KMS-11 (cell line): ENCODE results near the gene HNRNPH3.

Experiments used
- H2AFZ ChIP-seq: fragments of 200-600 bp; sonication (generic); 2 replicates; pipeline ENCODE4 v1.6.1; 2016; ENCODE audit warnings: antibody characterized with exemption, mixed run types, low read depth
- H3K27ac ChIP-seq: fragments of 200-600 bp; sonication (generic); 2 replicates; pipeline ENCODE4 v1.6.1; 2016; ENCODE audit warnings: mild to moderate bottlenecking, mixed run types
- H3K27me3 ChIP-seq: fragments of 200-600 bp; sonication (generic); 2 replicates; pipeline ENCODE4 v1.6.1; 2017; ENCODE audit warnings: mild to moderate bottlenecking, low read depth, mixed run types, moderate library complexity; ENCODE audit not compliant: insufficient read depth
- H3K36me3 ChIP-seq: fragments of 200-600 bp; sonication (generic); 2 replicates; pipeline ENCODE4 v1.6.1; 2017; ENCODE audit warnings: mild to moderate bottlenecking, mixed run types; ENCODE audit not compliant: insufficient read depth
- H3K4me1 ChIP-seq: fragments of 200-600 bp; sonication (generic); 2 replicates; pipeline ENCODE4 v1.6.1; 2016; ENCODE audit warnings: mild to moderate bottlenecking, low read depth, mixed run types; ENCODE audit not compliant: poor library complexity, severe bottlenecking
- H3K4me2 ChIP-seq: fragments of 200-600 bp; sonication (generic); 2 replicates; pipeline ENCODE4 v1.7.0; 2016; ENCODE audit warnings: mild to moderate bottlenecking, mixed run types
- H3K4me3 ChIP-seq: fragments of 200-600 bp; sonication (generic); IDR thresholded peaks from 2 replicates; pipeline ENCODE4 v1.6.1; 2017; ENCODE audit warnings: low read depth, low read length, mixed read lengths; ENCODE audit not compliant: insufficient read depth
- H3K79me2 ChIP-seq: fragments of 200-600 bp; sonication (generic); 2 replicates; pipeline ENCODE4 v1.6.1; 2016; ENCODE audit warnings: low read depth, mixed run types; ENCODE audit not compliant: insufficient read depth
- H3K9ac ChIP-seq: fragments of 200-600 bp; sonication (generic); 2 replicates; pipeline ENCODE4 v1.6.1; 2016; ENCODE audit warnings: mild to moderate bottlenecking, mixed run types
- H4K20me1 ChIP-seq: fragments of 200-600 bp; sonication (generic); 2 replicates; pipeline ENCODE4 v1.6.1; 2016; ENCODE audit warnings: mild to moderate bottlenecking, mixed run types; ENCODE audit not compliant: insufficient read depth
- CTCF ChIP-seq: fragments of 200-600 bp; sonication (generic); conservative IDR thresholded peaks from 2 replicates; pipeline ENCODE4 v1.6.1; 2017; ENCODE audit warnings: low read depth, mild to moderate bottlenecking, antibody characterized with exemption, low read length, moderate library complexity, mixed read lengths

Gene HNRNPH3

GRCh38 chr10:68296843-68297663 lies 34.8 kb upstream of the HNRNPH3 start:
- TF ChIP-seq CTCF, result no peak
- H3K9ac ChIP-seq, result no peak overlapping the region
- H3K27ac ChIP-seq, result no peak overlapping the region
- no peak overlapping the region for H2AFZ ChIP-seq
- H3K36me3 ChIP-seq, result no peaks in the 10 kb centered on the region
- H3K27me3 ChIP-seq, result no peaks in the 10 kb centered on the region
- no peak overlapping the region for H3K4me2 ChIP-seq
- H3K4me3 ChIP-seq, result no peak overlapping the region
- H3K79me2 ChIP-seq, result no peaks in the 10 kb centered on the region
- no peaks in the 10 kb centered on the region for H4K20me1 ChIP-seq
- peaks cover 10% of the 10 kb centered on the region for H3K4me1 ChIP-seq

- Histone ChIP-seq H3K36me3 (no peaks in the 10 kb centered on the region), H3K79me2 (no peaks in the 10 kb centered on the region), H4K20me1 (no peaks in the 10 kb centered on the region), H2AFZ (no peak overlapping the region), H3K9ac (no peak overlapping the region), H3K4me2 (no peak overlapping the region), H3K27me3 (no peaks in the 10 kb centered on the region), H3K27ac (no peak overlapping the region), H3K4me1 (peaks cover 12% of the 10 kb centered on the region), H3K4me3 (no peak overlapping the region)
- no peak for TF ChIP-seq CTCF
Measured at GRCh38 chr10:68301301-68301700, 30.6 kb upstream of the HNRNPH3 start.

- Histone ChIP-seq H3K27me3 (no peaks in the 10 kb centered on the region), H3K9ac (no peak overlapping the region), H3K79me2 (no peaks in the 10 kb centered on the region), H4K20me1 (no peaks in the 10 kb centered on the region), H3K4me2 (no peak overlapping the region), H3K4me1 (peaks cover 12% of the 10 kb centered on the region), H2AFZ (no peak overlapping the region), H3K4me3 (no peak overlapping the region), H3K27ac (no peak overlapping the region), H3K36me3 (no peaks in the 10 kb centered on the region)
- TF ChIP-seq CTCF, result peak; percentile 79
Measured at GRCh38 chr10:68301790-68302502, 29.9 kb upstream of the HNRNPH3 start.

GRCh38 chr10:68302503-68302823 lies 29.4 kb upstream of the HNRNPH3 start:
- Histone ChIP-seq H3K27ac (no peak overlapping the region), H3K4me1 (peaks cover 12% of the 10 kb centered on the region), H4K20me1 (no peaks in the 10 kb centered on the region), H3K9ac (no peak overlapping the region), H3K4me3 (no peak overlapping the region), H3K79me2 (no peaks in the 10 kb centered on the region), H3K36me3 (no peaks in the 10 kb centered on the region), H3K4me2 (no peak overlapping the region), H2AFZ (no peak overlapping the region), H3K27me3 (no peaks in the 10 kb centered on the region)
- TF ChIP-seq CTCF, result peak; percentile 14
